GM23338 (cell line): Measurements from ENCODE around the gene CGNL1.

Experiments used
- CREB1 ChIP-seq: fragments of 250-450 bp; sonication (Bioruptor Pico); IDR thresholded peaks from 2 replicates; pipeline ENCODE4 v1.5.0; 2020; ENCODE audit warnings: low read depth, mild to moderate bottlenecking, moderate library complexity
- CTCF ChIP-seq, 2 experiments: fragments of 200-600 bp in 1 of 2; sonication (generic) in 1 of 2; conservative IDR thresholded peaks; 2 replicates each; pipeline versions ENCODE4 v1.5.1 to v1.6.1; 2016 to 2017; ENCODE audit warnings: antibody characterized with exemption in 2 of 2, low read depth in 2 of 2, mild to moderate bottlenecking in 2 of 2, moderate library complexity in 1 of 2
- EZH2 ChIP-seq: fragments of 200-600 bp; sonication (generic); IDR thresholded peaks from one replicate; pipeline ENCODE4 v1.8.0; 2017; ENCODE audit warnings: antibody characterized with exemption, mild to moderate bottlenecking, low read depth; ENCODE audit not compliant: unreplicated experiment
- EZH2phosphoT487 ChIP-seq: fragments of 200-600 bp; sonication (generic); IDR thresholded peaks from one replicate; pipeline ENCODE4 v1.8.1; 2018; ENCODE audit warnings: antibody characterized with exemption; ENCODE audit not compliant: unreplicated experiment
- JUNB ChIP-seq: IDR thresholded peaks from one replicate; pipeline ENCODE4 v1.6.1; 2016; ENCODE audit warnings: antibody characterized with exemption; ENCODE audit not compliant: unreplicated experiment
- NANOG ChIP-seq: IDR thresholded peaks from 2 replicates; pipeline ENCODE4 v1.6.1; 2016; ENCODE audit warnings: antibody characterized with exemption, borderline replicate concordance
- POLR2AphosphoS5 ChIP-seq: IDR thresholded peaks from 2 replicates; pipeline ENCODE4 v1.6.1; 2016; ENCODE audit warnings: antibody characterized with exemption, low read depth
- STAT1 ChIP-seq: IDR thresholded peaks from one replicate; pipeline ENCODE4 v1.6.1; 2016; ENCODE audit warnings: antibody characterized with exemption; ENCODE audit not compliant: unreplicated experiment
- ZNF331 ChIP-seq: fragments of 250-450 bp; sonication (Bioruptor Pico); IDR thresholded peaks from 2 replicates; pipeline ENCODE4 v1.5.0; 2020; ENCODE audit warnings: low read depth, mild to moderate bottlenecking, moderate library complexity
- TF ChIP-seq, protein P1 (sequence below): IDR thresholded peaks from one replicate; pipeline ENCODE4 v1.6.1; 2018; ENCODE audit warnings: antibody characterized with exemption; ENCODE audit not compliant: unreplicated experiment

GRCh38 chr15:57545995-57546394 lies 169.7 kb downstream of the CGNL1 start:
- no peak for TF ChIP-seq CTCF (conservative IDR thresholded peaks at IDR 0.05; ENCODE audit: low read depth in 2 of 2)
- no peak for TF ChIP-seq EZH2phosphoT487
- TF ChIP-seq POLR2AphosphoS5: no peak
- no peak for TF ChIP-seq EZH2
- TF ChIP-seq JUNB: no peak
- TF ChIP-seq, protein P1, sequence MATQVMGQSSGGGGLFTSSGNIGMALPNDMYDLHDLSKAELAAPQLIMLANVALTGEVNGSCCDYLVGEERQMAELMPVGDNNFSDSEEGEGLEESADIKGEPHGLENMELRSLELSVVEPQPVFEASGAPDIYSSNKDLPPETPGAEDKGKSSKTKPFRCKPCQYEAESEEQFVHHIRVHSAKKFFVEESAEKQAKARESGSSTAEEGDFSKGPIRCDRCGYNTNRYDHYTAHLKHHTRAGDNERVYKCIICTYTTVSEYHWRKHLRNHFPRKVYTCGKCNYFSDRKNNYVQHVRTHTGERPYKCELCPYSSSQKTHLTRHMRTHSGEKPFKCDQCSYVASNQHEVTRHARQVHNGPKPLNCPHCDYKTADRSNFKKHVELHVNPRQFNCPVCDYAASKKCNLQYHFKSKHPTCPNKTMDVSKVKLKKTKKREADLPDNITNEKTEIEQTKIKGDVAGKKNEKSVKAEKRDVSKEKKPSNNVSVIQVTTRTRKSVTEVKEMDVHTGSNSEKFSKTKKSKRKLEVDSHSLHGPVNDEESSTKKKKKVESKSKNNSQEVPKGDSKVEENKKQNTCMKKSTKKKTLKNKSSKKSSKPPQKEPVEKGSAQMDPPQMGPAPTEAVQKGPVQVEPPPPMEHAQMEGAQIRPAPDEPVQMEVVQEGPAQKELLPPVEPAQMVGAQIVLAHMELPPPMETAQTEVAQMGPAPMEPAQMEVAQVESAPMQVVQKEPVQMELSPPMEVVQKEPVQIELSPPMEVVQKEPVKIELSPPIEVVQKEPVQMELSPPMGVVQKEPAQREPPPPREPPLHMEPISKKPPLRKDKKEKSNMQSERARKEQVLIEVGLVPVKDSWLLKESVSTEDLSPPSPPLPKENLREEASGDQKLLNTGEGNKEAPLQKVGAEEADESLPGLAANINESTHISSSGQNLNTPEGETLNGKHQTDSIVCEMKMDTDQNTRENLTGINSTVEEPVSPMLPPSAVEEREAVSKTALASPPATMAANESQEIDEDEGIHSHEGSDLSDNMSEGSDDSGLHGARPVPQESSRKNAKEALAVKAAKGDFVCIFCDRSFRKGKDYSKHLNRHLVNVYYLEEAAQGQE: no peak
- no peak for TF ChIP-seq CREB1 (CRISPR knock-in tag)
- no peak for TF ChIP-seq ZNF331 (CRISPR knock-in tag)
- TF ChIP-seq NANOG: no peak
- no peak for TF ChIP-seq STAT1
